ENCODE data around the gene NISCH.

GRCh38 chr3:52458770-52459545, 3.6 kb downstream of the NISCH start:
- TF ChIP-seq, protein P1, sequence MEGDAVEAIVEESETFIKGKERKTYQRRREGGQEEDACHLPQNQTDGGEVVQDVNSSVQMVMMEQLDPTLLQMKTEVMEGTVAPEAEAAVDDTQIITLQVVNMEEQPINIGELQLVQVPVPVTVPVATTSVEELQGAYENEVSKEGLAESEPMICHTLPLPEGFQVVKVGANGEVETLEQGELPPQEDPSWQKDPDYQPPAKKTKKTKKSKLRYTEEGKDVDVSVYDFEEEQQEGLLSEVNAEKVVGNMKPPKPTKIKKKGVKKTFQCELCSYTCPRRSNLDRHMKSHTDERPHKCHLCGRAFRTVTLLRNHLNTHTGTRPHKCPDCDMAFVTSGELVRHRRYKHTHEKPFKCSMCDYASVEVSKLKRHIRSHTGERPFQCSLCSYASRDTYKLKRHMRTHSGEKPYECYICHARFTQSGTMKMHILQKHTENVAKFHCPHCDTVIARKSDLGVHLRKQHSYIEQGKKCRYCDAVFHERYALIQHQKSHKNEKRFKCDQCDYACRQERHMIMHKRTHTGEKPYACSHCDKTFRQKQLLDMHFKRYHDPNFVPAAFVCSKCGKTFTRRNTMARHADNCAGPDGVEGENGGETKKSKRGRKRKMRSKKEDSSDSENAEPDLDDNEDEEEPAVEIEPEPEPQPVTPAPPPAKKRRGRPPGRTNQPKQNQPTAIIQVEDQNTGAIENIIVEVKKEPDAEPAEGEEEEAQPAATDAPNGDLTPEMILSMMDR (IDR thresholded peaks at IDR 0.05): no peak
- no peak for TF ChIP-seq POLR2A (IDR thresholded peaks at IDR 0.05)

Data from right lobe of liver (tissue), 4 donors.